Measurements from ENCODE around the gene GSN.
A peak's percentile ranks its signal among the peaks of the same experiment; 100 is the strongest.

The GSN gene

GRCh38 chr9:121274851-121275250 lies 6.9 kb downstream of the GSN start:
- no peak for DNase-seq

- DNase-seq: no peak
These were observed 8.1 kb downstream of the GSN start for GRCh38 chr9:121275781-121276658.

DNA sequence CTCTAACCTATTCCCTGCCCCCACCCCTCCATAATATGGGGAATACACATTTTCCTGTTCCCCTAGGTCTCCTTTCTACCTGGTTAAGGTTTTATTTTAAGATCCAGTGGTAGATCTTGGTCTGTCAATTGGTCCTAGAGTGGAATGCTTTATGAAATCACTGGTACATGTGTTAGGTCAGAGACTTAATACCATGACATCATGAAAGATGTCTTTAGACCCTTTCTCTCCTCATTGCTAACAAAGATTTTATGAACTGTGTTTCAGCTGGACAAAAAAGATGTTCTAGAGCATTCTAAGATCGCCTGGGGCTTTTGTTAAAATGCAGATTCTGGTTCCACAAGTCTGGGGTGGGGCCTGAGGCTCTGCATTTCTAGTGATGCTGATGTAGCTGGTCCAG lies 9.1 kb downstream of the GSN start:
- no peak for DNase-seq

- no peak for DNase-seq
These were observed 9.7 kb downstream of the GSN start for GRCh38 chr9:121277518-121278295.

- peak in 2 of 3 experiments; percentile 8 to 52 for DNase-seq
These were observed 10.7 kb downstream of the GSN start for GRCh38 chr9:121278477-121279261.

DNA sequence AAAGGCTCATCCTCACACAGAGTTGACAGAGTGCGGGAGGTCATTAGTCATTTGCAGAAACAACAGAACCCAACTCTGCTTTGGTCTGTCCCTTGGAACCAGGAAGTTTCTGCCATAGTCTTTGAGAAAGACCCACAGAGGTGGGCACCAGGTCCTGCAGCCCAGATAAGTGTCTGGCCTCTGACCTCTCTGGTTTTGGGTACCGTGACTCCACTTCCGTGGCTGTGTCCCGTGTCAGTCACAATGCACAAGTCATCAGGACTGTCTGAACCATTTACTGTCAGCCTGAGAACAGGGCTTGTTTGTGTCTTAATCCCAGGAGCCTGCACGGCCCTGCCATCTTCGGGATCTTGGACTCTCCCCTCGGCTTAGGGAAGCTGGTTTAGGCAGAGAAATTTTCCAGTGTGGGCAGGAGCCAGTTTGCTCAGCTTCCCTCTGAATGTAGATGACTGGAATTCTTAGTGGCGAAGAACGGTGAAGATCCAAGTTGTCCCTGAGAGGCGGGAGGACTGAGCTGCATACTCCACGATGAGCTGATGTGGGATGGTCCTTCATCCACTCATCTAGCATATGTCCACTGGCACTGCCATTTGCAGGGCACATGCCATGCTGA lies 11.9 kb downstream of the GSN start:
- DNase-seq: no peak

- DNase-seq: peak in 1 of 3 experiments; percentile 40
These were observed 13.0 kb downstream of the GSN start for GRCh38 chr9:121280715-121281613.

DNA sequence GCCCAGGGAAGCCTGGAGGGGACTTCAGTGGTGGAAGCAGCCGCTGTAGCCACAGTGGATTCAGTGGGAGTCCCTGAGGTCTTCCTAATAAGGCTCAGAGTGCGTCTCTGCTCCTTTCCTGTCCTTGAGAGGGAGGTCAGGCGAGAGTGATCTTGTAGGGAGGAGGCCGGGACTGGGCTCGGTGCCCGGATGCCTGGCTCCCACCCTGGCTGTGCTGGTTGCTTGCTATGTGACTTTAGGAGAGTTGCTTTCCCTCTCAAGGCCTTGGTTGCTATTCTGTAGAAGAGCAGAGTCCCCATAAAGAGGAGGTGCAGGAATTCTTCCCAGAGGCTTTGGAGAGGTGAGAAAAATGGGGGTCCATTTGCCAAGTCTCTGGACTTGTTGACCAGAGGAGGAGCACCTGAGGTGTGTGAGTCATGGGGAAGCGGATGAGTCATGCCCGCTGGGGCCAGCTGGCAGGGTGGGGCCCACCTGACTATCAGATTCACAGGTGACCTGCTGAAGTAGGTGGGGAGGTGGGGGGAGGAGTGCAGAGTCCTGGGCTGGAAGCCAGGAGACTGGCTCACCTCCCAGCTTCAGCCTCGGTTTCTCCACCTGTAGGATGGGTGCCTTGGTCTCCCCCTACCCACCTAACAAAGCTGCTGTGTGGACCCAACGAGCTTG lies 13.8 kb downstream of the GSN start:
- DNase-seq: peak; percentile 3 to 57 (median 53)

- DNase-seq: no peak
These were observed 14.5 kb downstream of the GSN start for GRCh38 chr9:121282277-121283079.

DNA sequence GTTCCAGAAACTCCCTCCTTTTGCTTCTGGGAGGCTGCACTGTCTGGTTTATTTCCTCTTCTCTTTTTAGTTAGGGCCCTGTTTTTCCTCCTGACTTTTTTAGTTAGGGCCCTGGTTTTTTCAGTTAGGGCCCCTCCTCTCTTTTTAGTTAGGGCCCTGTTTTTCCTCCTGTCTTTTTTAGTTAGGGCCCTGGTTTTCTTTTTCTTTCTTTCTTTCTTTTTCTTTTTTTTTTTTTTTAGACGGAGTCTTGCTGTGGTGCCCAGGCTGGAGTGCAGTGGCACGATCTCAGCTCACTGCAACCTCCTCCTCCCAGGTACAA lies 15.1 kb downstream of the GSN start:
- DNase-seq: no peak

DNA sequence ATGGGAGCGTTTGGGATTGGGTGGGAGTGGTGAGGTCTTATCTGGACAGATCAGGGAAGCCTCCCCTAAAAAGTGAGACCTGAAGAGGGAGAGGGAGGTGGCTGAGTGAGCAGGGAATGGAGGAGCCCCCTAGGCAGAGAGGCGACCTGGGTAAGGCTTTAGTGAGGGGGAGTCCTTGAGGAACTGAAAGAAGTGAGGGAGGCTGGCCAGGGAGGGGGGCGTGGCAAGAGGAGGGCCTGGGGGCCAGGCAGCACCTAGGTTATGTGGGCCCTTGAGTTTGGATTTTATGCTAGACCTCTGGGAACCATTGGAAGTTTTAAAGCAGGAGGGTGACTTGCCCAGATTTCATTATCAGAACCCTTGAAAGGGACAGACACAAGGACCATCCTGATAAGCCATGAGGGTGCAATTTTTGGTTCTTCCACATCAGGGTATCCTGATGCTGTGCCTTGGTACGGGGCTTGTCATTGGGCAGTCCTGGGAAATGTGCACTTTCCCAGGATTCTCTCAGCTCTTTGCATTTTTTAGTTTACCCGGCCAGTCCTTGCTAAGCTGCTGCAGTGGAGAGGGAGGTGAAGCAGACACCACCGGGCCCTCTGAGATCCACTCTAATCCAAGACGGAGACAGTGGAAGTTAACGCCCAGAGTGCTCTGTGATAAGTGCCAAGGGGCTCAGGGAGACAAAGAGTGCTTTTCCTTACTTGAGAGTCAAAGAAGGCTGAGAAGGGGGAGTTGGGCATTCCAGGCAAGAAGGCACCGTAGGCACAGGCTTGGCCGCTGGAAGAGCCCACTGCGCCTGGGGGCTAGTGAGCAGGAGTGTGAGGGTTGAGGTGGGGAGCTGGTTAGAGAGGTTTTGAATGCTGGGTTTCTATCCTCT lies 16.1 kb downstream of the GSN start:
- DNase-seq: no peak

DNA sequence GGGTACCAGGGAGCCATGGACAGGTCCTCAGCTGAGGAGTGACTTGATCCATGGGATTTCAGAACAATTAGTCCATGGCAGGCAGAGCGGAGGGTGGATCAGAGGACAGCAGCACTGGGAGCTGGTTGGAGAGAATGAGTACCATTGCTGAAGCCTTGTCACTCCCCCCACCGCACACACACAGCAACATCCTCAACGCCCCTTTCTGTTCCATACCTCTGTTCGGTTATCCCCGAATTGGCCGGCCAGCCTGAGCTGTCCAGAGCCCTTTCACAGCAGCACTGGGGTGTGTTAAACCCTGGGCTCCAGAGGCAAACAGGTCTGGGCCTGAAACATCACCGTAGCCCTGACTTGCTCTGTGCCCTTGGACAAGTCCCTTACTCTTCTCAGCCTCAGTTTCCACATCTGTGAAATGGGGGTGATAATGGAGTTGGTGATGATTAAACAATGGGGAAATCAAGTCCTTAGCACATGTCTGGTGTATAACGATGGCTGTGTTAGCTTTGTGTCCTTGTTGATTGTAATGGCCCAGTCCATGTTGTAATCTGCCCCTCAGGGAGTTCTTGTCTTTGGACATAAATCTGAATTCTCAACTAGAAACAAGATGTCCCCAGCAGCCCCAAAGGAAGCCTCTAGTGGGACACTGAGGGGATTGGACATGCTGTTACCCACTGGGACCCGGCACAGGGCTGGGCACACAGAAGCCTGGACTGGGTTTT lies 16.9 kb downstream of the GSN start:
- no peak for DNase-seq

DNA sequence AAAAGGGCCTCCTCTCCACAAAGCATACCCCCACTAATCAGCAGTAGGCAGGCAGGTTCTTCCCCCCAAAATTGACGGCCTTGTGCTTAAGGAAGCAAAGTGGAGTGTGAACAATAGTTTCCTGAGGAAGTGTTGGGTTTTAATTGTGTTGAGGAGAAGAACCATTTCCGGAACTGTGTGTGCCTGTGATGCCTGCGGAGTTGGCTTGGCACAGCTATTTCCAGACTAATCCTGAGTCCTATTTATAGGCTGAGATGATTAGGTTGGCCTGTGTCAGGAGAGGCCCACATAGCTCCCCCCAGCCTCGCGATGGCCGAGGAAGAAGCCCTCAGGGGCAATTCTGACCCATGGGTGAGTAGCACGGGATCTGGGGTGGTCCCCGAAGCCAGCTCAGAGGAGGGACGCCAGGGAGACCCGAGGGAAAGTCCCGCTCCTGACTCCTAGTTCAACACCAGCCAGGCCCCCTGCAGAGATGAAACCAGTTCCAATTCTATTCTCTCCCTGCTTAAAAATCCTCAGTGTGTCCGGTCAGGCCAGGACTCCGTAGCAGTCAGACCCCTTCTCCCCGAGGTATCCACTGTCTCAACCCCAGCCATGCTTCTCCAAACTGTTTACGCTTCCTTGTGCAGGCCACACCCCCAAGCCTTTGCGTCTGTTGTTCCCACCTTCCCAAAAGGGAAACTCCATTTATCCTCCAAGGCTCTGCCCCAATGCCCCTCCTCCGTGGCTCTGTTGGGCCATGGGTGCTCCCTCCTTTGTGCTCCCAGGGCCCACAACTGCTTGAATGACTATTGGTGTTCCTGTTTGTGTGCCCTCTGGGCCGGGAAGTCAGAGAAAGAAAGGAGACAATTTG lies 18.1 kb downstream of the GSN start:
- DNase-seq: no peak

DNA sequence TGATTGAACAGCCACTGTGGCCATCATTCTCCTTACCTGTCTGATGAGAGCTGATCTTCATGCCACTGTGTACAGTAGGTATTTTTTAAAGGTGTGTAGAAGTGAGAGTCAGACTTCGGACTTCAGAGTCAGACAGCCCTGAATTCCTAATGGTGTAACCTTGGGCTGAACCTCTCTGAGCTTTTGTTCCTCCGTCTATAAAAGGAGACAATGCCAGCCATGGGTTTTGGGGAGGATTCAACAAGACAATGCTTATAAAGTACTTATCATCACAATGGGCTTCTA lies 18.7 kb downstream of the GSN start:
- no peak for DNase-seq

DNA sequence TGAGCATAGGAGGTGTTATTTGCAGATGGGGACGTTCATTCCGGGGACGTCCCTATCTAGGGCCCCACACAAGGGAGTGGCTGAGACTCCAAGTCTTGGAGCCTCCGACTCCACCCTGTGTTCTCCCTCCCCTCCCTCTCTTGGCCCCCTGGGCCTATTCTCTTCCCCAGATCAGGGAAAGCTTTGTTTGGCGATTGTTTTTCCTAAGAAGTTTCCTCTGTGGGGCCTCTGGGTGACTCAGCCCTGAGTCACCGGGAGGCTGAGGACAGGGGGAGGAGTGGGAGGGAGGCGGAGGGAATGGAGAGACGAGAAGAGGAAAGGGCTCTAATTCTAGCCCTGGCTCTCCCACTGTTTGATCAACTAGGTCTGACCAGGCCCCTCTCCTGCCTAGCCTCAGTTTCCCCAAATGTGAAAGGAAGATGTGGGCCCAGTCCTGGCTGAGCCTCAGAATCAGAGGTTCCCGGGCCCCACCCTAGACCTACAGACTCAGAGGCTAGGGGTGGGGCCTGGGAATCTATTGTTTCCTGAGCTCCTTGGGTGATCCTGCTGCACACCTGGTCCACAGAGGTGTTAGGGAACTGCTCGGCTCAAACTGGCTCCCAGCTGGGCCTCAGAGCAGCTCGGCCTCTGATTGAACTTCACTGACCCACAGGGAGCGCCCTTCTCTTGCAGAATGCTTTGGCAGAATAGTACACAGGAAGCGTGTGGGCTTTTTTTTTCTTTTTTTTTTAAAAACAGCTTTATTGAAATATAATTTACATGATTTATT lies 19.2 kb downstream of the GSN start:
- DNase-seq: peak in 2 of 3 experiments; percentile 69 to 75

- DNase-seq: no peak
These were observed 20.7 kb downstream of the GSN start for GRCh38 chr9:121288673-121289025.
